Endothelial cell of umbilical vein (primary cell): ENCODE results near the gene RPS27L.

Experiments
- CTCF ChIP-seq, 2 donors: IDR thresholded peaks; 1 replicate in 1 of 2; 2 replicates in 1 of 2; pipeline ENCODE4 v1.5.1; 2011; ENCODE audit warnings: low read length in 2 of 2, mild to moderate bottlenecking in 2 of 2, moderate library complexity in 2 of 2, control low read depth in 1 of 2, inconsistent platforms in 1 of 2, low read depth in 1 of 2; ENCODE audit not compliant: insufficient read depth in 1 of 2; ENCODE audit errors: extremely low read depth in 1 of 2
- EZH2 ChIP-seq: IDR thresholded peaks from 2 replicates; pipeline ENCODE4 v1.6.1; 2012; ENCODE audit warnings: borderline replicate concordance, low read depth, mild to moderate bottlenecking, moderate library complexity, low read length, inconsistent platforms; ENCODE audit not compliant: severe bottlenecking
- JUN ChIP-seq: IDR thresholded peaks from 2 replicates; pipeline ENCODE4 v1.6.1; 2011; ENCODE audit warnings: borderline replicate concordance, low read depth; ENCODE audit not compliant: insufficient read length, insufficient read depth
- POLR2A ChIP-seq: IDR thresholded peaks from 2 replicates; pipeline ENCODE4 v1.6.1; 2012; ENCODE audit warnings: low read depth, mild to moderate bottlenecking, control low read depth, low read length
- POLR2AphosphoS5 ChIP-seq: IDR thresholded peaks from 2 replicates; pipeline ENCODE4 v1.6.1; 2012; ENCODE audit warnings: low read depth, mild to moderate bottlenecking, control low read depth, low read length, moderate library complexity; ENCODE audit not compliant: insufficient read depth
- TF ChIP-seq, protein P1 (sequence below): IDR thresholded peaks from 2 replicates; pipeline ENCODE4 v1.6.1; 2011; ENCODE audit not compliant: insufficient read depth, insufficient read length

DNA sequence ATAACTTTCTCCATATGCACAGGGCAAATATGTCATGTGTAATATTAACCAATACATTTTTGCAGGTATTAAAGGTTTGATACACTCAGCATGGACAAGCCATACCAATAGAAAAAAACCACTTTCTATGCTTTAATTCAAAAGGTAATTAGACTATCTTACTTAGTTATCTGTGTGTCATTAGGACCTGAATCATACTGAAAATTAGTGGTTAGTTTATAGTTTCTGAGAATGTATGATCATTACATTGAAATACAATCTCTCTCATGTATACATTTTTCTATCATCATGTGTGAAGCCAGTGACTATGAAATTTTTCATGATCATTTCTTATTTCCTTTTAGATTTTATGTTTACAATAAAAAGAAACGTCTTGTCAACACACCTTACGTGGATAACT lies 16.3 kb downstream of the RPS27L start:
- TF ChIP-seq CTCF (IDR thresholded peaks at IDR 0.05; ENCODE audit: extremely low read depth in 1 of 2, insufficient read depth in 1 of 2, low read depth in 1 of 2, low read length in 2 of 2) (no peak), POLR2AphosphoS5 (no peak), EZH2 (no peak), POLR2A (no peak), JUN (no peak)
- TF ChIP-seq, protein P1, sequence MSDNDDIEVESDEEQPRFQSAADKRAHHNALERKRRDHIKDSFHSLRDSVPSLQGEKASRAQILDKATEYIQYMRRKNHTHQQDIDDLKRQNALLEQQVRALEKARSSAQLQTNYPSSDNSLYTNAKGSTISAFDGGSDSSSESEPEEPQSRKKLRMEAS: no peak
